ENCODE data around the gene IGFBP7. TPM values are rescaled to one million over a fixed set of nuclear protein-coding genes. Genes with fewer than 3 reads are reported as not detected.

IGFBP7 gene, protein sequence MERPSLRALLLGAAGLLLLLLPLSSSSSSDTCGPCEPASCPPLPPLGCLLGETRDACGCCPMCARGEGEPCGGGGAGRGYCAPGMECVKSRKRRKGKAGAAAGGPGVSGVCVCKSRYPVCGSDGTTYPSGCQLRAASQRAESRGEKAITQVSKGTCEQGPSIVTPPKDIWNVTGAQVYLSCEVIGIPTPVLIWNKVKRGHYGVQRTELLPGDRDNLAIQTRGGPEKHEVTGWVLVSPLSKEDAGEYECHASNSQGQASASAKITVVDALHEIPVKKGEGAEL
- polyA plus RNA-seq (ENCODE audit: insufficient read depth in 1 of 5, insufficient read length in 5 of 5, low replicate concordance in 1 of 5), result 100 to 1,000 TPM; 261 to 353 (median 329) TPM
- long read RNA-seq, donor 1, transcript IGFBP7-201 (5 exons, 1,427 nt), result major isoform, 346 of 659 reads
- long read RNA-seq, donor 1, transcript IGFBP7-203 (4 exons, 1,251 nt), result minor isoform, 13 of 659 reads
- long read RNA-seq, donor 1, partial matches to known transcripts, result 285 of 659 reads
- long read RNA-seq, donor 1, other reads (novel, unspliced or antisense), result 15 of 659 reads
- long read RNA-seq, donor 2, transcript IGFBP7-203 (4 exons, 1,251 nt), result minor isoform, 7 of 297 reads
- long read RNA-seq, donor 2, transcript IGFBP7-201 (5 exons, 1,427 nt), result major isoform, 176 of 297 reads
- long read RNA-seq, donor 2, partial matches to known transcripts, result 95 of 297 reads
- long read RNA-seq, donor 2, other reads (novel, unspliced or antisense), result 19 of 297 reads
- long read RNA-seq, donor 3, transcript IGFBP7-203 (4 exons, 1,251 nt), result minor isoform, 17 of 723 reads
- long read RNA-seq, donor 3, transcript IGFBP7-201 (5 exons, 1,427 nt), result major isoform, 377 of 723 reads
- long read RNA-seq, donor 3, partial matches to known transcripts, result 307 of 723 reads
- long read RNA-seq, donor 3, other reads (novel, unspliced or antisense), result 22 of 723 reads
- long read RNA-seq, donor 4, transcript IGFBP7-203 (4 exons, 1,251 nt), result minor isoform, 5 of 309 reads
- long read RNA-seq, donor 4, transcript IGFBP7-201 (5 exons, 1,427 nt), result major isoform, 147 of 309 reads
- long read RNA-seq, donor 4, partial matches to known transcripts, result 150 of 309 reads
- long read RNA-seq, donor 4, other reads (novel, unspliced or antisense), result 7 of 309 reads
- long read RNA-seq, donor 5, transcript IGFBP7-203 (4 exons, 1,251 nt), result minor isoform, 20 of 637 reads
- long read RNA-seq, donor 5, transcript IGFBP7-201 (5 exons, 1,427 nt), result major isoform, 335 of 637 reads
- long read RNA-seq, donor 5, partial matches to known transcripts, result 261 of 637 reads
- long read RNA-seq, donor 5, other reads (novel, unspliced or antisense), result 21 of 637 reads
- long read RNA-seq, donor 6, transcript IGFBP7-203 (4 exons, 1,251 nt), result minor isoform, 10 of 540 reads
- long read RNA-seq, donor 6, transcript IGFBP7-201 (5 exons, 1,427 nt), result major isoform, 299 of 540 reads
- long read RNA-seq, donor 6, partial matches to known transcripts, result 211 of 540 reads
- long read RNA-seq, donor 6, other reads (novel, unspliced or antisense), result 20 of 540 reads
- long read RNA-seq, donor 7, transcript IGFBP7-201 (5 exons, 1,427 nt), result major isoform, 127 of 212 reads
- long read RNA-seq, donor 7, partial matches to known transcripts, result 82 of 212 reads
- long read RNA-seq, donor 7, other reads (novel, unspliced or antisense), result 0 of 212 reads
- long read RNA-seq, donor 8, transcript IGFBP7-201 (5 exons, 1,427 nt), result major isoform, 90 of 167 reads
- long read RNA-seq, donor 8, partial matches to known transcripts, result 74 of 167 reads
- long read RNA-seq, donor 8, other reads (novel, unspliced or antisense), result 0 of 167 reads

DNA sequence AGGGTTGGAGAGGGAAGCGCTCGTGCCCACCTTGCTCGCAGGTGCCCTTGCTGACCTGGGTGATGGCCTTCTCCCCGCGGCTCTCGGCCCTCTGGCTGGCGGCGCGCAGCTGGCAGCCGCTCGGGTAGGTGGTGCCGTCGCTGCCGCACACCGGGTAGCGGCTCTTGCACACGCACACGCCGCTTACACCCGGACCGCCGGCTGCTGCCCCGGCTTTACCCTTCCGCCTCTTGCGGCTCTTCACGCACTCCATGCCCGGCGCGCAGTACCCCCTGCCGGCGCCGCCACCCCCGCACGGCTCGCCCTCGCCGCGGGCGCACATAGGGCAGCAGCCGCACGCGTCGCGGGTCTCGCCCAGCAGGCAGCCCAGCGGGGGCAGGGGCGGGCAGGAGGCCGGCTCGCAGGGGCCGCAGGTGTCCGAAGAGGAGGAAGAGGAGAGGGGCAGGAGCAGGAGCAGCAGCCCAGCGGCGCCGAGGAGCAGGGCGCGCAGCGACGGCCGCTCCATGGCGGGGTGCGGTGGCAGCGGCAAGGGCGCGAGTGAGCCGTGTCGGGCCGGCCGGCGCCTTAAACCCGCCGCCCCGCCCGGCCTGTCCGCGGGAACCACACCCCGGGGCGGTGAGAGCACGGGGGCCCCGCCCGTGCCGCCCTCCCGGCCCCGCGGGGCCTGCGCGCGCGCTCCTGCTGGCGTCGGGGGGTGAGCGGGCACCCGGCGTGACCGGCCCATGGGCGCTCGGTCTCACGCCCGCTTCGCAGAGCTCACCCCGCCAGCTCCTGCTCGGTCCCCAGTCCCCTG lies at the start of gene IGFBP7:
Gene IGFBP7 (minus strand): TSS at position 539 of the 793 bp plus-strand sequence. CDS start 34 bp downstream, at position 505.
- DNase-seq, result peak in 1 of 2 donors; percentile 37

DNA sequence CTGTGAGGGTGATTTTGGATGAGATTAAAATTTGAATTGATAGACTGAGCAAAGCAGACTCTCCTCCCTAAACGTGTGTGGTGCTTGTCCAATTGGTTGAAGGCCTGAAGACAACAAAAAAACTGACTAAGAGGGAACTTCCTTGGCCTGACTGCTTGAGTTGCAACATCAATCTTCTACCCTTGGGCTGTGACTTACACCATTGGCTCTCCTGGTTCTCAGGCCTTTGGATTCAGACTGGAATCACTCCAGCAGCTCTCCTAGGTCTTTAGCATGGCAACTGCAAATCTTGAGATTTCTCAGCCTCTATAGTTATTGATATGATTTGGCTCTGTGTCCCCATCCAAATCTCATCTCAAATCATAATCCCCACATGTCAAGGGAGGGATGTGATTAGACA lies 49.7 kb upstream of the IGFBP7 start:
- DNase-seq, result no peak

DNA sequence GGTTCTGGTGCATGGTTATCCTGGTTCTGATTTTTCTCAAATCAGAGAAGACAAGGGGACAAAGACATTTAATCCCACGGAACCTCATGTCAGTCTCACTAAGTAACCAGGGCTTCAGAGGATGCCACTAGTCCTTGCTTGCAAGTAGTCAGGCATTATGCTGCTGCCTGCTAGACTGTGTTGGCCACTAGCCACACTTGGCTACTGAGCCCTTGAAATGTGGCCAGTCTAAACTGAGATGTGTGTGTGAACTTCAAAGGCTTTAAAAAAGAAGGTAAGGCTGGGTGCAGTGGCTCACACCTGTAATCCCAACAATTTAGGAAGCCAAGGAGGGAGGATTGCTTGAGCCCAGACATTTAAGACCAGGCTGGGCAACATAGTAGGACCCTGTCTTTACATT lies 48.6 kb upstream of the IGFBP7 start:
- DNase-seq, result no peak

DNA sequence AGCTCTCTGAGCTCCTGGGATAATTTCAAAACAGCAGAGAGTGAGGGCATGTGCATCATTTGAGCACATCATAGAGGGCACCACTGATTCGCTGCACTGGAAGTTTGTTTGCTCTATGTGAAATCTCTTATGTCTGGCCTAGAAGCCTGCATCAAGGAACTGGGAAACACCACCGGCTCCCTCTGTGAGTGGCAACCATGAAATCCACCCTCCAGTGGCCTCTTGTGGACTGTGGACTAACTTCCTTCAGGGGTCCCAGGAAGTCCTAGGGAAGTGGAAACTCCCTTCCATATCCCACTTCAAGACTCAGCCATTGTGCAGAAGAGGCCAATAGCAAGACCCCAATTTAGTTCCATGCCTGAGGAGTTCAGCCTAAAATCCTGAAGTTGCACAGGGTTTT lies 48.0 kb upstream of the IGFBP7 start:
- no peak for DNase-seq

DNA sequence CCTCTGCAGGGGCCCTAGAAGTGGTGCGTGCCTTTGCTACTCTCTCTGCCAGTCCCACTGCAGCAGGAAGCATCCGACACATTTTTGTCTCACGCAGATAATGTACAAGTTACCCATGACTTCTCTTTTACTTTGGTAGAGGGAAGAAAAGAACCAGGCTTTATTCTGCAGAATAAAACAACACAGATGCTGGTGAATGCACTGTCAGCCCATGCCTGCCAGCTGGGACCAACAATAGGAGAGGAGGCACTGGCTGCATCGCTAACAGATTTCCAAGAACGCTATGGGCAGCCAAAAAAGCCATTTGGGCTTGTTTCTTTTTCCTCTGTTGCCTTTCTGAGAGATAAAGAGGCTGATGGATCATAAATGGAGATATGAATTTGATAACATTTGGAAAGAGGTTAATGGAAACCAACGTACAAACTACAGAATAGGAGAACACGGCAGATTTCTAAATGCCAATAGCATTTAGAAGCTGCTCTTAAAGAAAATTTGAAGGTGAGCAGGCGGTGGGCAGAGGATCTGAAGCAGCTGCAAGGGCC lies 47.5 kb upstream of the IGFBP7 start:
- DNase-seq, result no peak

DNA sequence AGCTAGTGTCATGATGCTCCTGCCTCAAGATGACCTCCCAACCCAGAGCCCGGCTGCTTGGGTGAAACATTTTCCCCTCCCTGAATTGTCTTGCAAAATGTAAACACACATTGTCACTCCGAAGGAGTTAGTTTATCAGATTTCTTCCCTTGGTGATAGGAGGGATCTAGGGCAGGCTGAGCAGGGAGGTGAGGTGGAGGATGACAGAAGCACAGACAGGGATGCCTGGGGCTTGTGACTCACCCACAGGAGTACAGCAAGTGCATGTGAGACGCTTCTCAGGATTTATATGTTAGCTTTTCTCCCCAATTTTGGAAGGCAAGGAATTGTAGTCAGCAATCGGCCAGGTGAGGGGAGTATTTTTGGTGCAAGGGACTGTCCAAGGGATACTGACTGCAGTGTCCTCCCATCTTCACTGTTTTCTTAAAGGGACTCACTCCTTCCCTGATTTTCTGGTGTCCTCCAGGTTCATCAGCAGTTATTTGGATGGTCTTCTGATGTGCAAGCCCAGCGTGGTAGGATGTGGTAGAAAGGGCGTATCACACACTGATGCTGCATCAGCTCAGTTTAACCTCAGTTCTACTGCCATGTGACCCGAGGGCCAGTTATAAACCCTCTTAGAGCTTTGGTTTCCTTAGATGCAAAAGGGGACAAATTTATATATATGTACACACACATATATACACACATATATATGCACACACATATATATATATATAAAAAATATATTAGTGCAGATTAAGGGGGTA lies 46.2 kb upstream of the IGFBP7 start:
- no peak for DNase-seq

DNA sequence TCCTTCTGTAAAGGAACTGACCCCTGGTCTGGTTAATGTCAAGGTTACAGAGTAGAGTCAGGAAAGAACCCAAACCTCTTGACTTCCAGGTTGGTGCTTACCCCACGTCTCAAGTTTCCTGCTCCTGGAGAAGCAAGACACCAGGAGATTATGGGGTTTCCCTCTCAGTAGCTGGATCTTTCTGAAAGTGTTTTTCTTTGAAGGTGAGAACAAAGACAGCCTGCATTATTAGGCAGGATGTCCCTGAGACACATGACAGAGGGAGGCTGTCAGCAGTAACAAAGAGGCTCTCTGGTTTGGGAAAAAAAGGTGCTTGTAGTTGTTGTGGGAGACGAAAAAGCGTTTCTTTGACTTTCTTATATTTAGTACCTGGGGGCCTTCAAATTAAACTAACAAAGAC lies 44.7 kb upstream of the IGFBP7 start:
- no peak for DNase-seq

DNA sequence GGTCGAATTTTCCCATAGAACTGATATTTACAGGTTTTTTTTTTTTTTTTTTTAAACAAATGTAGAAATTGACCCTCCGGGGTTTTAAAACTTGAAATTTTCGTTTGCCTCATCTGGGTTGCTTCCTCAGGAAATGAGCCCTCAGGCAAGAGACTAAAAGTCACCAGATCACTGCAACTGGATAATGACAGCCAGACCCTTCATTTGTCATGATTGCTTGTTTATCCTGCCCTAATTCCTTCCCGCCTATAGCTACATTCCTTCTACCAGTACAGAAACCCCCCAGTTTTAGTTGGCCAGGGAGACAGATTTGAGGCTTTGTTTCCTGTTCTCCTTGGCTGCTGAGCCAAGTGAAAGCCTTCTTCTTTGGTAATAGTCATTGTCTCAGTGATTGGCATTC lies 44.0 kb upstream of the IGFBP7 start:
- DNase-seq, result no peak

DNA sequence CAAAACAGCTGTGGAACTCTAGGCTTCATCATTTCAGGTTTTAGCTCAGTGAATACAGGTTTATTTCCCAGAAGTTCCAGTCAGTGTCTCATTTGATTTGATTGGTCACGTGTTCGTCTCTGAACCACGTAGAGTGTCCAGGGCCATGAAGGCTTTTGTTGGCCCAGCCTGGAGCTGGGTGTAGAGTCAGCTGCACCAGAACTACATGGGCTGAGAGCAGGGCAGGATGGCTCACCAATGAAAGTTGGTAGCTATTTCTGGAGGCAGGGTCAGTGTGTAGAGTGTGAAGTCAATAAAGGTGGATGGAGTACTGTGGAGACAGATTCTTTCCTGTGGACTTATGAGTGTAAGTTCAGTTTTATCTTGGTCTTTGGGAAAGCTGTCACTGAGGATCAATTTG lies 43.0 kb upstream of the IGFBP7 start:
- no peak for DNase-seq

DNA sequence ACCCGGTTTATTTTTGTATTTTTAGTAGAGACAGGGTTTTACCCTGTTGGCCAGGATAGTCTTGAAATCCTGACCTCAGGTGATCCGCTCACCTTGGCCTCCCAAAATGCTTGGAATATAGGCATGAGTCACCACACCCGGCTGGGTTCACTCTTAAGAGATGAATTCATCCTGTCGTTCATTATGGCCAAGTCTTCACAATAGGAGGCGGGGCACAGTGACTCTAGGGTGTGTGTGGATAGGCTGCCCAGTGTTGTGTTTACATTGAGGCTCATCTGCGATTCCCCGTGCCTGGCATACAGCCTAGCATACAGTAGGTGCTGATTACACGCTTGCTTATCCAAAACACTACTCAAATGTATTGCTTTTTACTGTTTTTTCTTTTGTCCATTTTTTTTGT lies 41.3 kb upstream of the IGFBP7 start:
- no peak for DNase-seq

DNA sequence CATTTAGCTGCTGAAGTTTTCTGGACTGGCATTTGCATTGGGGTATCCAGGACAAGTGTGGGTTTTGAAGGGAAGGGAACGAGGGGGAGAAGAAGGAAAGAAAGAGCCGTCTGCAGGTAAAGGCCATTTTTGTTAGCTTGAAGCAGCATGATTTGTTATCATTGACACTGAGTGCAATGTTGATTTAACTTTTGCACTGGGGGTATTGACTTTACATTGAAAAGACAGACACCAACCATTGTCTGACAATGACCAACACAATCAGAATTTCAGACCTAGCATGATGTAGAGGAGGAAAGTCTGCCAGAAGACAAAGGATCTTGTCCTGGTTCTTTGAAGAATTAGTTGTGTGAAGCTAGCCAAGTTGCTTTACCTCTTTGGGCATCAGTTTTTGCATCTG lies 39.6 kb upstream of the IGFBP7 start:
- no peak for DNase-seq

DNA sequence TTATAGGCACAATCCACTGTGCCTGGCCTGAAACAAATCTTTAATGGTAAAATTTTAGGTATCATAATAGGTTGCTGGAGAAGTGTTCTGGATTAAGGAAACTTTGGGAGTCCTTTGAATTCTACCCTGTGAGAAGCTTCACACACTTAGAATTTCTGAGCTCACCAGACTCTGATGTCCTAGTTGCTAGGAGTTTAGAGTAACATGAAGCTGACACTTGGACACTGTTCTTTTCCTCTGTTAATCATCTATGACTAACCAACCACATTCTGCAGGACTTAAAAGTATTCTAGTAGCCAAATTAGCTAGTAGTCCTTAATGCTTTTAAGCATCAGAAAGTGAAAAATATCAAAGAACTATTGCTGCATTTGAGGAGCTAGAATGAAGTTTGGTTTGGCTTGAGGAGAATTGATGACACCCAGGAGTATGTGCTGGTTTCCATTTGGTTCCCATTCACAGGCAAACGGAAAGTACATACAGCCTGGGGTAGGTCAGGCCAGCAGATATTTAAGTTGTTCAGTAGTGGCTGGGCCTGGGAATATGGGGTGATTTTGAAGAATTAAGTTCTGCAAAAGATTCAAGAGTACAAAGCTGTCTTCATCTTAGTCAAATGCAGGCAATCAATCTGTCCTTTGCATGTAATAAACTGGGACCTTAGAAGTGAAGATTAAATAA lies 38.8 kb upstream of the IGFBP7 start:
- no peak for DNase-seq

DNA sequence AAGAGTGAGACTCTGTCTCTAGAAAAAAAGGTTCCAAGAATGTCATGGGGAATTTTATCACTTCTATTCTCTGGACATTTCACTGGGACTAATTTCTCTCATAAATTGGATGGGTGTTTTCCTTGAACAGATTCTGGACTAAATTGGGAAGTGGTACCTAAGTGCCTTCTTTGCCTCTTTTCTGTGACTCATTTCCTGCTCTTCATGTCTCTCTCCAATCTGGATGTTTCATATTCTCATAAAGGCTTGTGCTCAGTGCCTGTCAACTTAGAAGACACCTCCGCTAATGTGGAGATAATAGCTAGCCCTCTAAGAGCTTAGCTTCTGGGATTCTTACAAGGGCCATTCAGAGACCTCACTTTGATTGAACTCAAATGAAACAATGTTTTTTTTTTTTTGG lies 38.0 kb upstream of the IGFBP7 start:
- no peak for DNase-seq

DNA sequence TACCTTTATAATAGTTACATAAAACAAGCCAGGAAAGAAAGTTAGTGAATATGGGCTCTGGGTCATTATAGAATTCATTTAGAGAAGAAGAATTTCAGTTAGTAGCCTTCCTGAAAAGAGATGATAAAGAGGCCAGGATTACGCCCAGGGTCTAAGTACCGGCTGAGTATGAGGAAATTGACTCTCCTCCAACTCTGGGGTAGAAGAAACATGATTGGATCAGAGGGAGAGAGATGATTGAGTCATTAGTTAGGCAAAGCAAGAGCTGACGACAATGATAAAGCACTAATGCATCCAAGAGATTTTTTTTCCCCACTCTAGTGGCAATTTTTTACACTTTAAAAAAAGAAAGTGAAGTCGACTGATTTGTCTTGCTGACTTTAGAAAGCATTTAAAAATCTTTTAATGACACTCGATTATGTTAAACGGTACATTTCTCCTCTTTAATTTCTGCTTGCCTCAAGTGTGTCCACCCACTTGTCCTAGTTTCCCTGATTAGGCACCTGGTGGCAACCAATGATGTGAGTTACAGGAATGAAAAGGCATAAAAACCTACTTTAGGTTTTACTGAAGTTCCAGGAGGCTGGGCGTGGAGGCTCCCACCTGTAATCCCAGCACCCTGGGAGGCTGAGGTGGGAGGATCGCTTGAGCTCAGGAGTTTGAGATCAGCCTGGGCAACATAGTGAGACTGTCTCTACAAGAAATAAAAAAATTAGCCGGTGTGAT lies 37.3 kb upstream of the IGFBP7 start:
- DNase-seq, result no peak

DNA sequence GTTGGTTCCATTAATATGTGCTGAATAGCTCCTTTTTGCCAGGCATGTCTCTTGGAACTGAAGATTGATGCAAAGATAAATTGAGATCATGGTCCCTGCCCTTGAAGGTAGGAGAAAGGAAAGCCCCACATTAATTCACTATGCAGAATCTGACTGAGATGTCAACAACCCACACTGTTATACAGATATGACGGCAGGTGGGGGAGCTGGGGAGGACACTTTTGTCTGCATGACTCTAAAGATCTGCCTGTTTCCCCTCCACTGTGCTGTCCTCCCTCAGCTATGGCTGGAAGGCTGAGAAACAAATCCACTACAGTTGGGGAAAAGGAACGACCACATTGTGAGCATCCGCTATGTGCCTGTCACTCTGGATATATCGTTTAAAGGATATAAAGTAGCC lies 36.3 kb upstream of the IGFBP7 start:
- DNase-seq, result no peak

DNA sequence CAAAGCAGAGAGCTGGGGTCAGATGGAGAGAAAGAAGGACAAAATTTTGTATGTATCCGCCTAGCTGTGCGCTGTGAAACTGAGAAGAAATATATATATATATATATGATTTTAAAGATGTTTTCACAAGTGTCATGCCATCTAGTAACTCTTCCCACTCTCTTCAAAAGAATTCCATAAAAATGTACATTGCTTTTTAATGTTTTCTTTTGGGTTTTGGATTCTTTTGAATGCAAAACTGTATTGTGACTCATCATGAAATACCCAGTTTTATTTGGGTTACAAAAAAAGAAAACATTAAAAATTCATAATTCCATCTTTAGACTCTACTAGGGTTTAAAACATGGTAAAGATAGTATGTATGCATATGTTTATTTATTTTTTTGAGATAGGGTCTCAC lies 34.3 kb upstream of the IGFBP7 start:
- DNase-seq, result no peak

DNA sequence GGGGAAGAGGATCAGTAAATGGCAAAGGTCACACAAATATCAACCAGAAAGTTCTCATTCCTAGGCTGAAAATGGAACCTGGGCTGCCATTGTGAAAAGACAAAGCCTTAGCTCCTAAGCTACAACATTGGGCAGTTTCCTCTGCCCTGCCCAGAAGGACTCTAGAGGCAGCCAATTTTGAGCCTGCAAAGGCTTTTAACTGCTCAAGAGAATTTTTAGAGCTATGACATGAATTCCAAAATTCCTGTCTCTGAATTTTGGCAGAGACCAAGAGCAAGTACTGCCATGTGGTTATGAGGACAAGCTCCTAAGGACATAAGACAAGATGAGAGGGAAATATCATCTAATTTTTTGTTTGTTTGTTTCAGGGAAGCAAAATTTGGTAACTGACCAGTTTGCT lies 29.6 kb upstream of the IGFBP7 start:
- DNase-seq, result no peak

DNA sequence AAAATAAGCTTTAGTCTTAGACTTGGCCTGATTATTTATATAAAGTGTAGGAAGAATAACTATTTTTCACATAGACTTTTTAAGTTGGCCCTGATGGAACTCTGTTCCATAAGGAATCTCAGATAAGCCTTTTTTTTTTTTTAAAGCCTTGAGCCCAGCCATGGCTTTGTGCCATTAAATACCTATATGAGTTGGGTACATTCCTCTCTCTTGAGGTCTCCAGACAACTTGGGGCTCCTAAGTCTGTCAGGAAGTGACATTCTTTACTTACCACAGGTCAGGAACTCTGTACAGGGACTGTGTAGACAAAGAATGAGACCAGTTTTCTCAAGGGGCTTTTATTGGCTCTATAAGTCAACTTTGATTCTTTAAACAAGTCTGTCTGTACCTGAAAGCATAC lies 27.1 kb upstream of the IGFBP7 start:
- DNase-seq, result no peak
